Calu3 (cell line): ENCODE data around the gene CORO1C. TPM values are rescaled to one million over a fixed set of nuclear protein-coding genes. Genes with fewer than 3 reads are reported as not detected.

Experiments
- BruUV-seq: library from RNA; stranded (reverse); fragments of 400-500 nt; replicated peaks from 2 replicates; lab custom pipeline; 2021; lab: Mats Ljungman, UMichigan
- CTCF ChIA-PET: fragments of 300-600 bp; sonication (Branson Sonifier 250); formaldehyde crosslinking; loops from one replicate; lab custom pipeline; 2022; ENCODE audit warnings: antibody characterized with exemption; lab: Charles Lee
- DNase-seq: peaks from one replicate; pipeline ENCODE4 v3.0.0; 2022
- H3K27ac Mint-ChIP-seq: one replicate; pipeline ENCODE4 v1.8.0; 2022; ENCODE audit warnings: mixed read lengths; ENCODE audit not compliant: unreplicated experiment
- H3K27me3 Mint-ChIP-seq: one replicate; pipeline ENCODE4 v1.8.0; 2022; ENCODE audit warnings: mixed read lengths; ENCODE audit not compliant: unreplicated experiment
- H3K36me3 Mint-ChIP-seq: one replicate; pipeline ENCODE4 v1.8.0; 2022; ENCODE audit warnings: mild to moderate bottlenecking, moderate library complexity, mixed read lengths; ENCODE audit not compliant: insufficient read depth, unreplicated experiment
- H3K4me1 Mint-ChIP-seq: one replicate; pipeline ENCODE4 v1.8.0; 2022; ENCODE audit warnings: mild to moderate bottlenecking, low read depth, mixed read lengths; ENCODE audit not compliant: unreplicated experiment
- H3K4me3 Mint-ChIP-seq: one replicate; pipeline ENCODE4 v1.8.0; 2022; ENCODE audit warnings: mild to moderate bottlenecking, low read depth, moderate library complexity, mixed read lengths; ENCODE audit not compliant: unreplicated experiment
- H3K9me3 Mint-ChIP-seq: one replicate; pipeline ENCODE4 v1.8.0; 2022; ENCODE audit warnings: low read depth, mixed read lengths; ENCODE audit not compliant: unreplicated experiment
- CTCF ChIP-seq: fragments of 200-600 bp; IDR thresholded peaks from one replicate; pipeline ENCODE4 v1.8.0; 2022; ENCODE audit warnings: antibody characterized with exemption; ENCODE audit not compliant: unreplicated experiment
- intact Hi-C: fragments of 100-400 bp; cut with micrococcal nuclease; formaldehyde crosslinking; loops from one replicate; pipeline ENCODE4 v1.10.0; 2022; ENCODE audit not compliant: unreplicated experiment
- total RNA-seq: library from RNA; stranded (reverse); gene quantifications from 2 replicates; pipeline ENCODE4 v1.2.3, GENCODE V29; 2022

CORO1C gene
- total RNA-seq, 1 experiment from 2014 or later = 252 TPM

- intact Hi-C loops = no loop called here
- H3K36me3 Mint-ChIP-seq = peaks cover 39% of the 10 kb centered on the region
- H3K27me3 Mint-ChIP-seq = no peaks in the 10 kb centered on the region
- DNase-seq = no peak
- H3K9me3 Mint-ChIP-seq = no peaks in the 10 kb centered on the region
- no peak overlapping the region for H3K4me3 Mint-ChIP-seq
- peaks cover 31% of the 10 kb centered on the region for H3K4me1 Mint-ChIP-seq
- TF ChIP-seq CTCF = no peak
- CTCF ChIA-PET = interaction anchor here (0.7 kb wide), 2 partner anchors 367 to 536 kb away, joined by 3 read pairs; no protein-coding TSS in a partner anchor
- no peak overlapping the region for H3K27ac Mint-ChIP-seq
- BruUV-seq = no TSS peak
Measured at GRCh38 chr12:108679106-108679681, 52.1 kb downstream of the CORO1C start.

- TF ChIP-seq CTCF = no peak
- no TSS peak for BruUV-seq
- Mint-ChIP-seq H3K36me3 (peaks cover 44% of the 10 kb centered on the region), H3K27ac (no peak overlapping the region), H3K27me3 (no peaks in the 10 kb centered on the region), H3K4me1 (peaks cover 21% of the 10 kb centered on the region), H3K4me3 (no peak overlapping the region), H3K9me3 (no peaks in the 10 kb centered on the region)
- DNase-seq = no peak
- CTCF ChIA-PET = interaction anchor here (0.7 kb wide), 1 partner anchor 535 kb away, joined by 3 read pairs; no protein-coding TSS in a partner anchor
- intact Hi-C loops = no loop called here
Measured at GRCh38 chr12:108678104-108678730, 53.1 kb downstream of the CORO1C start.

GRCh38 chr12:108677381-108677780 is 53.9 kb downstream of the CORO1C start:
- intact Hi-C loops = no loop called here
- DNase-seq = no peak
- Mint-ChIP-seq H3K9me3 (no peaks in the 10 kb centered on the region), H3K27me3 (no peaks in the 10 kb centered on the region), H3K4me3 (no peak overlapping the region), H3K4me1 (peaks cover 17% of the 10 kb centered on the region), H3K36me3 (peaks cover 48% of the 10 kb centered on the region), H3K27ac (no peak overlapping the region)
- no peak for TF ChIP-seq CTCF
- CTCF ChIA-PET = no interaction called here
- BruUV-seq = TSS peak; percentile 4

- intact Hi-C loops = no loop called here
- no peaks in the 10 kb centered on the region for H3K9me3 Mint-ChIP-seq
- CTCF ChIA-PET = interaction anchor here (0.5 to 0.7 kb wide), 2 partner anchors 10 to 204 kb away, joined by 4 to 5 read pairs; no protein-coding TSS in a partner anchor
- H3K4me3 Mint-ChIP-seq = no peak overlapping the region
- H3K36me3 Mint-ChIP-seq = peaks cover 54% of the 10 kb centered on the region
- DNase-seq = no peak
- TF ChIP-seq CTCF = no peak
- H3K27me3 Mint-ChIP-seq = no peaks in the 10 kb centered on the region
- no peak overlapping the region for H3K27ac Mint-ChIP-seq
- no TSS peak for BruUV-seq
- peaks cover 12% of the 10 kb centered on the region for H3K4me1 Mint-ChIP-seq
Measured at GRCh38 chr12:108676707-108677106, 54.6 kb downstream of the CORO1C start.
